CD4-positive, alpha-beta T cell (primary cell): ENCODE results near the gene ADARB2. TPM values are rescaled to one million over a fixed set of nuclear protein-coding genes. Genes with fewer than 3 reads are reported as not detected.
A peak's percentile ranks its signal among the peaks of the same experiment; 100 is the strongest.

Experiments
- ATAC-seq: fragments of 200-7000 bp; cut with Tn5 transposase; one replicate; pipeline ENCODE4 v1.10.0; 2022; ENCODE audit warnings: mild to moderate bottlenecking; ENCODE audit not compliant: poor library complexity
- CTCF ChIA-PET: fragments of 350-600 bp; sonication (Branson Sonifier 250); formaldehyde crosslinking; loops from one replicate; lab custom pipeline; 2021; ENCODE audit warnings: antibody characterized with exemption, inconsistent platforms; lab: Charles Lee
- POLR2A ChIA-PET: fragments of 350-600 bp; sonication (Branson Sonifier 250); formaldehyde crosslinking; loops from one replicate; lab custom pipeline; 2021; ENCODE audit warnings: antibody characterized with exemption, inconsistent platforms; lab: Charles Lee
- DNase-seq, 14 experiments: peaks; one replicate each; pipeline ENCODE4 v3.0.0-alpha.2; 2013 to 2020; ENCODE audit warnings: mixed read lengths in 2 of 14
- H3K27ac ChIP-seq, 2 donors: one replicate each; pipeline versions ENCODE4 v1.5.1 to v1.7.0; 2013; ENCODE audit warnings: low read length in 2 of 2, low read depth in 1 of 2, mild to moderate bottlenecking in 1 of 2
- H3K27me3 ChIP-seq, 2 experiments: 1 replicate in 1 of 2; 2 replicates in 1 of 2; pipeline versions ENCODE4 v1.6.1 to v1.7.0; 2013; ENCODE audit warnings: low read length in 2 of 2, control low read depth in 1 of 2, mild to moderate bottlenecking in 1 of 2, moderate library complexity in 1 of 2; ENCODE audit not compliant: insufficient read depth in 2 of 2, control insufficient read depth in 1 of 2
- H3K36me3 ChIP-seq: one replicate; pipeline ENCODE4 v1.6.1; 2013; ENCODE audit warnings: low read length, control low read depth; ENCODE audit not compliant: insufficient read depth
- H3K4me1 ChIP-seq: one replicate; pipeline ENCODE4 v1.6.1; 2013; ENCODE audit warnings: low read length, control low read depth; ENCODE audit not compliant: insufficient read depth
- H3K4me3 ChIP-seq: one replicate; pipeline ENCODE4 v1.5.1; 2013; ENCODE audit warnings: mild to moderate bottlenecking, low read length, moderate library complexity
- H3K9me3 ChIP-seq, 2 experiments: 1 replicate in 1 of 2; 2 replicates in 1 of 2; pipeline versions ENCODE4 v1.6.1 to v1.7.0; 2013; ENCODE audit warnings: low read length in 2 of 2, mild to moderate bottlenecking in 2 of 2, control low read depth in 1 of 2, moderate library complexity in 1 of 2; ENCODE audit not compliant: control insufficient read depth in 1 of 2, insufficient read depth in 1 of 2
- H3K27ac Mint-ChIP-seq: one replicate; pipeline ENCODE4 v1.8.0; 2020; ENCODE audit warnings: mixed read lengths
- H3K27me3 Mint-ChIP-seq: one replicate; pipeline ENCODE4 v1.8.0; 2021; ENCODE audit warnings: mixed read lengths
- H3K36me3 Mint-ChIP-seq: one replicate; pipeline ENCODE4 v1.8.0; 2021; ENCODE audit warnings: low read depth, mixed read lengths
- H3K4me1 Mint-ChIP-seq: one replicate; pipeline ENCODE4 v1.8.0; 2021; ENCODE audit warnings: low read depth, mixed read lengths
- H3K4me3 Mint-ChIP-seq: one replicate; pipeline ENCODE4 v1.8.0; 2020; ENCODE audit warnings: mild to moderate bottlenecking, mixed read lengths
- H3K9me3 Mint-ChIP-seq: one replicate; pipeline ENCODE4 v1.8.0; 2020; ENCODE audit warnings: mixed read lengths
- intact Hi-C, 2 experiments: fragments of 100-400 bp; cut with DNase I in 1 of 2; cut with micrococcal nuclease in 1 of 2; formaldehyde crosslinking; loops; one replicate each; pipeline versions ENCODE4 v1.15.1 to v1.9.0; 2023 to 2025; cut with DNase I, micrococcal nuclease
- total RNA-seq, 174 experiments: library from RNA in 2 of 174; stranded (reverse) in 2 of 174; gene quantifications; one replicate each; pipeline ENCODE4 v1.2.3 and lab custom pipeline; 2021 to 2026
- TF ChIP-seq, protein P1 (sequence below): fragments of 200-600 bp; IDR thresholded peaks from one replicate; pipeline ENCODE4 v1.8.0; 2022; ENCODE audit warnings: antibody characterized with exemption, mild to moderate bottlenecking

ADARB2 gene
- total RNA-seq, 2 experiments from 2014 or later, result 0.14 TPM; not detected in 1

DNA sequence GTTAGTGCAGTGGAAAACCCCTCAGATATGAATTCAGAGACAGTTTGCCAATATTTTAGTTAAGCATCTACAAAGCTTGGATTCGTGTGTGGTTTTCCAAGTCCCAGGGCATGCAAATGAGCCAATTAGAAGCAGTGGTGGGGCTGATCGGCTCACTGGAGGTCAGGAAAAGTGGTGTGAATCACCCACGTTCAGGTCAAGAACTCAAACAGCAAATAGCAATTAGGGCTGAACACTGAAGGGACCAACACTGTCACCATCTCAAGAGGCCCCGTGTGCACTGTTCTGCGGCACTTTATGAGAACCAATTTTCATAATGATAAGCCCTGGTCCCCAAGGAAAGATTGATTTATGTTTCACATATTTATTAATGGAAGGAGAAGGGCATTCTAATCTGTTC, 68.9 kb downstream of the ADARB2 start:
- CTCF ChIA-PET, result no interaction called here
- Mint-ChIP-seq H3K4me1 (no peaks in the 10 kb centered on the region), H3K4me3 (no peak overlapping the region), H3K27me3 (peaks cover under 1% of the 10 kb centered on the region), H3K36me3 (no peaks in the 10 kb centered on the region), H3K27ac (no peak overlapping the region), H3K9me3 (no peaks in the 10 kb centered on the region)
- H3K9me3 ChIP-seq, result no peaks in the 10 kb centered on the region
- POLR2A ChIA-PET, result no interaction called here
- TF ChIP-seq, protein P1, sequence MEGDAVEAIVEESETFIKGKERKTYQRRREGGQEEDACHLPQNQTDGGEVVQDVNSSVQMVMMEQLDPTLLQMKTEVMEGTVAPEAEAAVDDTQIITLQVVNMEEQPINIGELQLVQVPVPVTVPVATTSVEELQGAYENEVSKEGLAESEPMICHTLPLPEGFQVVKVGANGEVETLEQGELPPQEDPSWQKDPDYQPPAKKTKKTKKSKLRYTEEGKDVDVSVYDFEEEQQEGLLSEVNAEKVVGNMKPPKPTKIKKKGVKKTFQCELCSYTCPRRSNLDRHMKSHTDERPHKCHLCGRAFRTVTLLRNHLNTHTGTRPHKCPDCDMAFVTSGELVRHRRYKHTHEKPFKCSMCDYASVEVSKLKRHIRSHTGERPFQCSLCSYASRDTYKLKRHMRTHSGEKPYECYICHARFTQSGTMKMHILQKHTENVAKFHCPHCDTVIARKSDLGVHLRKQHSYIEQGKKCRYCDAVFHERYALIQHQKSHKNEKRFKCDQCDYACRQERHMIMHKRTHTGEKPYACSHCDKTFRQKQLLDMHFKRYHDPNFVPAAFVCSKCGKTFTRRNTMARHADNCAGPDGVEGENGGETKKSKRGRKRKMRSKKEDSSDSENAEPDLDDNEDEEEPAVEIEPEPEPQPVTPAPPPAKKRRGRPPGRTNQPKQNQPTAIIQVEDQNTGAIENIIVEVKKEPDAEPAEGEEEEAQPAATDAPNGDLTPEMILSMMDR, result no peak
- H3K36me3 ChIP-seq, result no peaks in the 10 kb centered on the region
- intact Hi-C loops, result no loop called here
- no peaks in the 10 kb centered on the region for H3K4me1 ChIP-seq
- no peaks in the 10 kb centered on the region for H3K27me3 ChIP-seq
- DNase-seq, result peak in 1 of 14 experiments; percentile 2
- H3K4me3 ChIP-seq, result no peak overlapping the region
- no peak for ATAC-seq
- H3K27ac ChIP-seq, result no peak overlapping the region

DNA sequence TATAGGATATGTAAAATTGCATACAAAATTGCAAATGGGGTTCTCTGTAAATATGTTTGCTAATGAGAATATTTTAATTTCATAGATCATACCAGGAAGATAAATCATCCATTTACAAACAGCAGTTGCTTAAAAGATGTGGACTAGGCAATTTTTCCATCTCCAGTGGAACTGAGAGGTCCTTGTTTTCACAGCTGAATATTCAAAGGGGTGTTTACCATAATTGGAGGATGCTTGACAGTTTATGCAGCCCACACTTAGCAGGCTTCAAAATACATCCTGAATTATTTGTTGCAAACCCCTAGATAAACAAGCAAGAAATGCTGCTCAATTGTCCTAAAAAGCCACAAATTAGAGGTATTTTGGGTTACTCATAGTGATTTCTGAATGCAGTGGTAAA, 69.9 kb downstream of the ADARB2 start:
- Histone ChIP-seq H3K4me1 (no peaks in the 10 kb centered on the region), H3K4me3 (no peak overlapping the region), H3K27ac (no peak overlapping the region), H3K27me3 (no peaks in the 10 kb centered on the region), H3K36me3 (no peaks in the 10 kb centered on the region), H3K9me3 (no peaks in the 10 kb centered on the region)
- ChIA-PET POLR2A (no interaction called here), CTCF (no interaction called here)
- DNase-seq (no peak), ATAC-seq (no peak)
- no peaks in the 10 kb centered on the region for H3K9me3 Mint-ChIP-seq
- TF ChIP-seq, protein P1, result no peak
- no peak overlapping the region for H3K4me3 Mint-ChIP-seq
- H3K36me3 Mint-ChIP-seq, result no peaks in the 10 kb centered on the region
- intact Hi-C loops, result no loop called here
- H3K27ac Mint-ChIP-seq, result no peak overlapping the region
- peaks cover 4% of the 10 kb centered on the region for H3K27me3 Mint-ChIP-seq
- no peaks in the 10 kb centered on the region for H3K4me1 Mint-ChIP-seq

DNA sequence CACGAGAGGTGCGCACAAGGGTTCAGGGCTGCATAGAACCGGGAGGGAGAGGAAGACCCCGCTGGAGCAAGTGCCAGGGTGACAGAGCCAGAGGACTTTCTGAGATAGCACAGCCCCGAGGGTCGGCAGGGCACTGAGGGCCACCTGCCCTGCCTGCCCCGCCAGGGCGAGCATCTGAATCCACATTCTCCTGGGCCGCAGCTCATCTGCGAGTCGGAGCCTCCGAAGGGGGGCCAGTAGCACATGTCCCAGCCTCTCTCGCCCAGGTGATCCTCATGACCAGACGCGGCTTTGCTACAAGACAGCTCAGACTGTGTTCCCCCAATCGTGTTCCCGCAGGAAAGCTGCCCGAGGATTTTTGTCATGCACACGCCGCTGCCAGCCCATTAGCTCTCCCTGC, 71.2 kb downstream of the ADARB2 start:
- Mint-ChIP-seq H3K27me3 (peaks cover 12% of the 10 kb centered on the region), H3K9me3 (no peaks in the 10 kb centered on the region), H3K4me1 (no peaks in the 10 kb centered on the region), H3K27ac (no peak overlapping the region), H3K36me3 (no peaks in the 10 kb centered on the region), H3K4me3 (no peak overlapping the region)
- ATAC-seq, result no peak
- intact Hi-C loops, result no loop called here
- peaks cover 5% of the 10 kb centered on the region for H3K4me1 ChIP-seq
- peaks cover 0 to 3% of the 10 kb centered on the region in 2 experiments for H3K27me3 ChIP-seq
- no peak overlapping the region for H3K4me3 ChIP-seq
- DNase-seq, result no peak
- H3K36me3 ChIP-seq, result no peaks in the 10 kb centered on the region
- TF ChIP-seq, protein P1, result no peak
- H3K27ac ChIP-seq, result no peak overlapping the region
- H3K9me3 ChIP-seq, result no peaks in the 10 kb centered on the region
- CTCF ChIA-PET, result no interaction called here
- POLR2A ChIA-PET, result no interaction called here
